Body of pancreas (tissue), 4 donors: ENCODE data around the gene IGF1R. TPM values are rescaled to one million over a fixed set of nuclear protein-coding genes. Genes with fewer than 3 reads are reported as not detected.

Source experiments
- ATAC-seq: fragments of 150-250 bp; one replicate; pipeline ENCODE4 v1.9.1; 2016
- DNase-seq, 4 donors: peaks; one replicate each; pipeline ENCODE4 v3.0.0-alpha.2; 2019
- H3K27ac ChIP-seq, 4 donors: fragments of 200-600 bp; sonication (generic); 1 replicate in 3 of 4; 2 replicates in 1 of 4; pipeline versions ENCODE4 v1.5.1 to v1.6.1; 2016 to 2019; ENCODE audit warnings: mild to moderate bottlenecking in 1 of 4, mixed read lengths in 1 of 4, moderate library complexity in 1 of 4
- H3K27me3 ChIP-seq, 2 donors: fragments of 200-600 bp; sonication (generic); one replicate each; pipeline ENCODE4 v1.6.0; 2016; ENCODE audit warnings: mild to moderate bottlenecking in 1 of 2
- H3K36me3 ChIP-seq, 2 donors: fragments of 200-600 bp; sonication (generic); replicated peaks in 1 of 2; 2 replicates each; pipeline ENCODE4 v1.5.1; 2016; ENCODE audit warnings: low read depth in 2 of 2; ENCODE audit not compliant: insufficient read depth in 1 of 2
- H3K4me1 ChIP-seq: fragments of 200-600 bp; sonication (generic); one replicate; pipeline ENCODE4 v1.6.0; 2016
- H3K4me3 ChIP-seq, 2 donors: fragments of 200-600 bp; sonication (generic); 1 replicate in 1 of 2; 2 replicates in 1 of 2; pipeline ENCODE4 v1.5.1; 2016 to 2019
- H3K9me3 ChIP-seq, 3 donors: fragments of 200-600 bp; sonication (generic); 1 replicate in 2 of 3; 2 replicates in 1 of 3; pipeline ENCODE4 v1.5.1; 2016
- CTCF ChIP-seq, 7 experiments: fragments of 450-650 bp in 4 of 7; fragments of 200-600 bp in 3 of 7; sonication (generic) in 3 of 7; IDR thresholded peaks; one replicate each; pipeline ENCODE4 v1.5.1; 2016 to 2019; ENCODE audit warnings: antibody characterized with exemption in 7 of 7
- POLR2A ChIP-seq, 3 donors: fragments of 450-650 bp; IDR thresholded peaks; one replicate each; pipeline ENCODE4 v1.6.1; 2016; ENCODE audit warnings: antibody characterized with exemption in 3 of 3, mild to moderate bottlenecking in 2 of 3
- WGBS, 2 donors: methylation state at CpG; one replicate each; pipeline ENCODE4 v1.1.5; 2017; 5-methylcytosine and 5-hydroxymethylcytosine counted together
- intact Hi-C: fragments of 100-400 bp; cut with DNase I; formaldehyde crosslinking; loops from one replicate; pipeline ENCODE4 v1.15.1; 2023
- total RNA-seq, 2 donors: library from RNA; depleted of rRNA; stranded (reverse); fragments of >200 nt; gene quantifications; one replicate each; pipeline ENCODE4 v1.1.0, GENCODE V29; 2016

IGF1R gene
- total RNA-seq, 2 donors from 2014 or later, result 34.8 to 55.7 TPM

- H3K9me3 ChIP-seq, result no peaks in the 10 kb centered on the region
- H3K36me3 ChIP-seq, result peaks cover 0 to 20% of the 10 kb centered on the region in 2 donors
- TF ChIP-seq CTCF (IDR thresholded peaks at IDR 0.05) (no peak), POLR2A (IDR thresholded peaks at IDR 0.05) (no peak)
- DNase-seq, result peak in 3 of 4 donors; percentile 38 to 70 (median 39)
- peak overlapping the region in 1 of 4 donors; percentile 83 for H3K27ac ChIP-seq
- WGBS, 2 donors, result 48 to 56% methylated on average over 5 of the region's 5 CpGs
- ATAC-seq, result no peak
- H3K27me3 ChIP-seq, result no peaks in the 10 kb centered on the region
- no peak overlapping the region for H3K4me3 ChIP-seq
- intact Hi-C loops, result no loop called here
- peaks cover 51% of the 10 kb centered on the region for H3K4me1 ChIP-seq
Measured at GRCh38 chr15:98954411-98954810, 306.1 kb downstream of the IGF1R start.

GRCh38 chr15:98955331-98955730 is 307.0 kb downstream of the IGF1R start:
- intact Hi-C loops, result no loop called here
- no peaks in the 10 kb centered on the region for H3K27me3 ChIP-seq
- peaks cover 42% of the 10 kb centered on the region for H3K4me1 ChIP-seq
- H3K4me3 ChIP-seq, result no peak overlapping the region
- no peak overlapping the region for H3K27ac ChIP-seq
- DNase-seq (peak in 1 of 4 donors; percentile 47), ATAC-seq (no peak)
- peaks cover 0 to 22% of the 10 kb centered on the region in 2 donors for H3K36me3 ChIP-seq
- WGBS, 2 donors, result 68 to 87% methylated on average over 2 to 8 of the region's 8 CpGs
- no peaks in the 10 kb centered on the region for H3K9me3 ChIP-seq
- no peak for TF ChIP-seq CTCF (IDR thresholded peaks at IDR 0.05)
- no peak for TF ChIP-seq POLR2A (IDR thresholded peaks at IDR 0.05)

- ATAC-seq (no peak), DNase-seq (no peak)
- Histone ChIP-seq H3K9me3 (no peaks in the 10 kb centered on the region), H3K27ac (no peak overlapping the region), H3K4me1 (peaks cover 34% of the 10 kb centered on the region), H3K36me3 (peaks cover 0 to 24% of the 10 kb centered on the region in 2 donors), H3K27me3 (no peaks in the 10 kb centered on the region), H3K4me3 (no peak overlapping the region)
- intact Hi-C loops, result no loop called here
- TF ChIP-seq POLR2A (IDR thresholded peaks at IDR 0.05) (no peak), CTCF (IDR thresholded peaks at IDR 0.05) (no peak)
- WGBS, 2 donors, result 79 to 88% methylated on average over 22 to 24 of the region's 25 CpGs
Measured at GRCh38 chr15:98955961-98956723, 307.8 kb downstream of the IGF1R start.

- peaks cover 26% of the 10 kb centered on the region for H3K4me1 ChIP-seq
- H3K4me3 ChIP-seq, result no peak overlapping the region
- WGBS, 2 donors, result 88 to 90% methylated on average over 33 to 39 of the region's 39 CpGs
- no peaks in the 10 kb centered on the region for H3K27me3 ChIP-seq
- peaks cover 0 to 30% of the 10 kb centered on the region in 2 donors for H3K36me3 ChIP-seq
- no peak overlapping the region for H3K27ac ChIP-seq
- no peaks in the 10 kb centered on the region for H3K9me3 ChIP-seq
- TF ChIP-seq CTCF (IDR thresholded peaks at IDR 0.05), result no peak
- TF ChIP-seq POLR2A (IDR thresholded peaks at IDR 0.05), result no peak
- DNase-seq, result no peak
- no peak for ATAC-seq
- intact Hi-C loops, result no loop called here
Measured at GRCh38 chr15:98956796-98957553, 308.6 kb downstream of the IGF1R start.
